ENCODE data around the gene TNRC18. TPM values are rescaled to one million over a fixed set of nuclear protein-coding genes. Genes with fewer than 3 reads are reported as not detected.

TNRC18 gene
- total and polyA plus RNA-seq, 2 experiments from 2014 or later, result 3.7 to 51.8 TPM

- H3K9ac ChIP-seq, result no peak overlapping the region
- no peak overlapping the region for H3K4me2 ChIP-seq (ENCODE audit: unreplicated experiment)
- peaks cover 54% of the 10 kb centered on the region for H3K79me2 ChIP-seq (ENCODE audit: insufficient read depth)
- DNase-seq, result no peak
- 90 to 93% methylated on average over 3 to 5 of the region's 5 CpGs for WGBS, 2 experiments (ENCODE audit: low coverage in 1 of 2, low lambda C conversion rate in 2 of 2, missing lambda C conversion rate in 2 of 2)
- H4K20me1 ChIP-seq (ENCODE audit: insufficient read depth), result no peaks in the 10 kb centered on the region
- H3K36me3 ChIP-seq (ENCODE audit: low read depth), result 0 out of 2 replicates have a peak, but pooled peaks cover 6% of the 10 kb centered on the region
- no peak overlapping the region for H3K4me3 ChIP-seq
- no peaks in the 10 kb centered on the region for H3F3A ChIP-seq (ENCODE audit: insufficient read depth)
- no peaks in the 10 kb centered on the region for H3K27me3 ChIP-seq (replicated peaks; ENCODE audit: insufficient read depth)
- H3K27ac ChIP-seq, result no peak overlapping the region
- no peak overlapping the region for H2AFZ ChIP-seq
- H3K9me3 ChIP-seq (ENCODE audit: low read depth), result no peaks in the 10 kb centered on the region
- H3K4me1 ChIP-seq (ENCODE audit: insufficient read depth), result no peaks in the 10 kb centered on the region
- no peak for TF ChIP-seq EZH2phosphoT487 (IDR thresholded peaks at IDR 0.05; ENCODE audit: insufficient read depth, low read depth)
- TF ChIP-seq EZH2 (IDR thresholded peaks at IDR 0.05; ENCODE audit: insufficient read depth, poor library complexity, severe bottlenecking), result no peak
- in situ Hi-C loops (cut with MboI), result no loop called here
- no peaks in the 10 kb centered on the region for H3K9me2 ChIP-seq (ENCODE audit: insufficient read depth)
These were observed 14.4 kb upstream of the TNRC18 start for GRCh38 chr7:5437987-5438386.

- in situ Hi-C loops (cut with MboI), result no loop called here
- no peak overlapping the region for H2AFZ ChIP-seq
- no peak for DNase-seq
- no peaks in the 10 kb centered on the region for H3K27me3 ChIP-seq (replicated peaks; ENCODE audit: insufficient read depth)
- H3K36me3 ChIP-seq (ENCODE audit: low read depth), result 0 out of 2 replicates have a peak, but pooled peaks cover 6% of the 10 kb centered on the region
- H3K4me1 ChIP-seq (ENCODE audit: insufficient read depth), result no peaks in the 10 kb centered on the region
- 95 to 97% methylated on average over 6 of the region's 6 CpGs for WGBS, 2 experiments (ENCODE audit: low coverage in 1 of 2, low lambda C conversion rate in 2 of 2, missing lambda C conversion rate in 2 of 2)
- H3F3A ChIP-seq (ENCODE audit: insufficient read depth), result no peaks in the 10 kb centered on the region
- no peak overlapping the region for H3K9ac ChIP-seq
- no peak overlapping the region for H3K4me2 ChIP-seq (ENCODE audit: unreplicated experiment)
- no peaks in the 10 kb centered on the region for H4K20me1 ChIP-seq (ENCODE audit: insufficient read depth)
- H3K79me2 ChIP-seq (ENCODE audit: insufficient read depth), result peaks cover 60% of the 10 kb centered on the region
- H3K27ac ChIP-seq, result no peak overlapping the region
- no peaks in the 10 kb centered on the region for H3K9me3 ChIP-seq (ENCODE audit: low read depth)
- no peak overlapping the region for H3K4me3 ChIP-seq
- no peak for TF ChIP-seq EZH2phosphoT487 (IDR thresholded peaks at IDR 0.05; ENCODE audit: insufficient read depth, low read depth)
- TF ChIP-seq EZH2 (IDR thresholded peaks at IDR 0.05; ENCODE audit: insufficient read depth, poor library complexity, severe bottlenecking), result no peak
- H3K9me2 ChIP-seq (ENCODE audit: insufficient read depth), result no peaks in the 10 kb centered on the region
These were observed 13.8 kb upstream of the TNRC18 start for GRCh38 chr7:5437348-5437892.

GRCh38 chr7:5436003-5436678 lies 12.5 kb upstream of the TNRC18 start:
- DNase-seq, result no peak
- Histone ChIP-seq H3K27me3 (replicated peaks; ENCODE audit: insufficient read depth) (no peaks in the 10 kb centered on the region), H3K9me3 (ENCODE audit: low read depth) (no peaks in the 10 kb centered on the region), H3K79me2 (ENCODE audit: insufficient read depth) (peaks cover 73% of the 10 kb centered on the region), H3K9ac (no peak overlapping the region), H2AFZ (no peak overlapping the region), H3K4me3 (no peak overlapping the region), H3K36me3 (ENCODE audit: low read depth) (0 out of 2 replicates have a peak, but pooled peaks cover 6% of the 10 kb centered on the region), H3K27ac (no peak overlapping the region), H3K4me1 (ENCODE audit: insufficient read depth) (no peaks in the 10 kb centered on the region), H4K20me1 (ENCODE audit: insufficient read depth) (no peaks in the 10 kb centered on the region), H3K4me2 (ENCODE audit: unreplicated experiment) (no peak overlapping the region), H3F3A (ENCODE audit: insufficient read depth) (no peaks in the 10 kb centered on the region), H3K9me2 (ENCODE audit: insufficient read depth) (no peaks in the 10 kb centered on the region)
- WGBS, 2 experiments (ENCODE audit: low coverage in 1 of 2, low lambda C conversion rate in 2 of 2, missing lambda C conversion rate in 2 of 2), result 90% methylated on average over 5 of the region's 5 CpGs
- no peak for TF ChIP-seq EZH2phosphoT487 (IDR thresholded peaks at IDR 0.05; ENCODE audit: insufficient read depth, low read depth)
- no peak for TF ChIP-seq EZH2 (IDR thresholded peaks at IDR 0.05; ENCODE audit: insufficient read depth, poor library complexity, severe bottlenecking)
- in situ Hi-C loops (cut with MboI), result no loop called here

GRCh38 chr7:5435291-5436002 lies 11.8 kb upstream of the TNRC18 start:
- 93% methylated on average over 12 of the region's 12 CpGs for WGBS, 2 experiments (ENCODE audit: low coverage in 1 of 2, low lambda C conversion rate in 2 of 2, missing lambda C conversion rate in 2 of 2)
- Histone ChIP-seq H2AFZ (no peak overlapping the region), H3K4me2 (ENCODE audit: unreplicated experiment) (no peak overlapping the region), H3F3A (ENCODE audit: insufficient read depth) (no peaks in the 10 kb centered on the region), H4K20me1 (ENCODE audit: insufficient read depth) (no peaks in the 10 kb centered on the region), H3K9ac (no peak overlapping the region), H3K36me3 (ENCODE audit: low read depth) (0 out of 2 replicates have a peak, but pooled peaks cover 6% of the 10 kb centered on the region), H3K27ac (no peak overlapping the region), H3K9me3 (ENCODE audit: low read depth) (no peaks in the 10 kb centered on the region), H3K27me3 (replicated peaks; ENCODE audit: insufficient read depth) (no peaks in the 10 kb centered on the region), H3K79me2 (ENCODE audit: insufficient read depth) (peaks cover 80% of the 10 kb centered on the region), H3K9me2 (ENCODE audit: insufficient read depth) (no peaks in the 10 kb centered on the region), H3K4me1 (ENCODE audit: insufficient read depth) (0 out of 2 replicates have a peak, but pooled peaks cover under 1% of the 10 kb centered on the region), H3K4me3 (no peak overlapping the region)
- in situ Hi-C loops (cut with MboI), result no loop called here
- TF ChIP-seq EZH2 (IDR thresholded peaks at IDR 0.05; ENCODE audit: insufficient read depth, poor library complexity, severe bottlenecking) (no peak), EZH2phosphoT487 (IDR thresholded peaks at IDR 0.05; ENCODE audit: insufficient read depth, low read depth) (no peak)
- no peak for DNase-seq

Measured in GM23248 (cell line).